HEK293T (cell line): Measurements from ENCODE around the gene GDF2.

ENCODE experiments used
- BHLHE40 ChIP-seq: fragments of 450-650 bp; IDR thresholded peaks from 2 replicates; pipeline ENCODE4 v1.6.1; 2016; ENCODE audit warnings: mild to moderate bottlenecking, moderate library complexity, borderline replicate concordance
- ELF4 ChIP-seq: fragments of 450-650 bp; IDR thresholded peaks from 2 replicates; pipeline ENCODE4 v1.6.1; 2017; ENCODE audit warnings: antibody characterized with exemption
- FOXK2 ChIP-seq: fragments of 450-650 bp; IDR thresholded peaks from 2 replicates; pipeline ENCODE4 v1.6.1; 2016; ENCODE audit warnings: mild to moderate bottlenecking
- LEF1 ChIP-seq: fragments of 450-650 bp; IDR thresholded peaks from 2 replicates; pipeline ENCODE4 v1.6.1; 2017; ENCODE audit warnings: mild to moderate bottlenecking, borderline replicate concordance
- NFRKB ChIP-seq: fragments of 450-650 bp; IDR thresholded peaks from 2 replicates; pipeline ENCODE4 v1.6.1; 2016; ENCODE audit warnings: mild to moderate bottlenecking, moderate library complexity
- SP1 ChIP-seq: fragments of 450-650 bp; IDR thresholded peaks from 2 replicates; pipeline ENCODE4 v1.6.1; 2017
- SUZ12 ChIP-seq: fragments of 450-650 bp; IDR thresholded peaks from 2 replicates; pipeline ENCODE4 v1.6.1; 2016; ENCODE audit warnings: mild to moderate bottlenecking
- TARDBP ChIP-seq: fragments of 450-650 bp; IDR thresholded peaks from 2 replicates; pipeline ENCODE4 v1.6.1; 2016

GRCh38 chr10:47288916-47289495, 33.2 kb upstream of the GDF2 start:
- TF ChIP-seq SUZ12 (no peak), BHLHE40 (no peak), LEF1 (no peak), TARDBP (no peak), FOXK2 (no peak), NFRKB (no peak), SP1 (no peak), ELF4 (no peak)
